HEK293T (cell line): ENCODE results near the gene FNBP1L.

Experiments
- CTCF ChIA-PET: fragments of 350-600 bp; formaldehyde crosslinking; extraction: SDS; loops from one replicate; lab custom pipeline; 2021; ENCODE audit warnings: antibody characterized with exemption, inconsistent platforms; lab: Yijun Ruan, JAX
- POLR2A ChIA-PET: fragments of 350-600 bp; formaldehyde crosslinking; extraction: SDS; loops from one replicate; lab custom pipeline; 2020; ENCODE audit warnings: antibody characterized with exemption, inconsistent platforms; lab: Yijun Ruan, JAX
- DNase-seq: peaks from one replicate; pipeline ENCODE4 v3.0.0; 2012; ENCODE audit warnings: mixed read lengths; ENCODE audit errors: extremely low spot score
- ARNT ChIP-seq: fragments of 450-650 bp; IDR thresholded peaks from 2 replicates; pipeline ENCODE4 v1.6.1; 2017; ENCODE audit warnings: mild to moderate bottlenecking
- BHLHE40 ChIP-seq: fragments of 450-650 bp; IDR thresholded peaks from 2 replicates; pipeline ENCODE4 v1.6.1; 2016; ENCODE audit warnings: mild to moderate bottlenecking, moderate library complexity, borderline replicate concordance
- CTBP1 ChIP-seq: fragments of 450-650 bp; IDR thresholded peaks from 2 replicates; pipeline ENCODE4 v1.6.1; 2016; ENCODE audit warnings: borderline replicate concordance
- ELF4 ChIP-seq: fragments of 450-650 bp; IDR thresholded peaks from 2 replicates; pipeline ENCODE4 v1.6.1; 2017; ENCODE audit warnings: antibody characterized with exemption
- FOXA1 ChIP-seq: fragments of 450-650 bp; IDR thresholded peaks from 2 replicates; pipeline ENCODE4 v1.6.1; 2016; ENCODE audit warnings: mild to moderate bottlenecking
- FOXK2 ChIP-seq: fragments of 450-650 bp; IDR thresholded peaks from 2 replicates; pipeline ENCODE4 v1.6.1; 2016; ENCODE audit warnings: mild to moderate bottlenecking
- FOXM1 ChIP-seq: fragments of 450-650 bp; IDR thresholded peaks from 2 replicates; pipeline ENCODE4 v1.6.1; 2017; ENCODE audit warnings: mild to moderate bottlenecking, borderline replicate concordance
- HDGF ChIP-seq: fragments of 450-650 bp; IDR thresholded peaks from 2 replicates; pipeline ENCODE4 v1.6.1; 2017; ENCODE audit warnings: antibody characterized with exemption, borderline replicate concordance
- L3MBTL2 ChIP-seq: fragments of 450-650 bp; conservative IDR thresholded peaks from 2 replicates; pipeline ENCODE4 v1.6.1; 2016; ENCODE audit warnings: mild to moderate bottlenecking
- LEF1 ChIP-seq: fragments of 450-650 bp; IDR thresholded peaks from 2 replicates; pipeline ENCODE4 v1.6.1; 2017; ENCODE audit warnings: mild to moderate bottlenecking, borderline replicate concordance
- NFRKB ChIP-seq: fragments of 450-650 bp; IDR thresholded peaks from 2 replicates; pipeline ENCODE4 v1.6.1; 2016; ENCODE audit warnings: mild to moderate bottlenecking, moderate library complexity
- PKNOX1 ChIP-seq: fragments of 450-650 bp; IDR thresholded peaks from 2 replicates; pipeline ENCODE4 v1.6.1; 2016
- SP1 ChIP-seq: fragments of 450-650 bp; IDR thresholded peaks from 2 replicates; pipeline ENCODE4 v1.6.1; 2017
- SUZ12 ChIP-seq: fragments of 450-650 bp; IDR thresholded peaks from 2 replicates; pipeline ENCODE4 v1.6.1; 2016; ENCODE audit warnings: mild to moderate bottlenecking
- TARDBP ChIP-seq: fragments of 450-650 bp; IDR thresholded peaks from 2 replicates; pipeline ENCODE4 v1.6.1; 2016
- ZNF384 ChIP-seq: fragments of 450-650 bp; IDR thresholded peaks from 2 replicates; pipeline ENCODE4 v1.6.1; 2016

Gene FNBP1L

GRCh38 chr1:93565496-93566206, 117.7 kb downstream of the FNBP1L start:
- ChIA-PET POLR2A (no interaction called here), CTCF (no interaction called here)
- DNase-seq, result no peak
- TF ChIP-seq LEF1 (no peak), FOXM1 (no peak), ZNF384 (no peak), SUZ12 (no peak), SP1 (no peak), HDGF (no peak), NFRKB (no peak), PKNOX1 (no peak), TARDBP (no peak), FOXA1 (no peak), BHLHE40 (no peak), ARNT (no peak), FOXK2 (no peak), CTBP1 (no peak), L3MBTL2 (no peak)

GRCh38 chr1:93566227-93566626, 118.3 kb downstream of the FNBP1L start:
- CTCF ChIA-PET, result interaction anchor here (0.6 kb wide), 1 partner anchor 19 kb away, joined by 3 read pairs; no protein-coding TSS in a partner anchor
- TF ChIP-seq BHLHE40 (no peak), FOXM1 (no peak), SUZ12 (no peak), PKNOX1 (no peak), L3MBTL2 (no peak)
- POLR2A ChIA-PET, result no interaction called here
- DNase-seq, result no peak

GRCh38 chr1:93567255-93567918, 119.5 kb downstream of the FNBP1L start:
- TF ChIP-seq ARNT (no peak), SP1 (no peak), HDGF (no peak)
- DNase-seq, result no peak
- POLR2A ChIA-PET, result no interaction called here
- CTCF ChIA-PET, result no interaction called here

- DNase-seq, result no peak
- TF ChIP-seq FOXM1 (no peak), TARDBP (no peak), NFRKB (no peak), ARNT (no peak), HDGF (no peak), CTBP1 (no peak), FOXK2 (no peak), FOXA1 (no peak), PKNOX1 (no peak)
- CTCF ChIA-PET, result no interaction called here
Measured at GRCh38 chr1:93569489-93569888, 121.6 kb downstream of the FNBP1L start.

GRCh38 chr1:93571623-93572310, 123.8 kb downstream of the FNBP1L start:
- CTCF ChIA-PET, result no interaction called here
- POLR2A ChIA-PET, result no interaction called here
- no peak for DNase-seq
- TF ChIP-seq FOXA1 (no peak), SUZ12 (no peak), ELF4 (no peak), L3MBTL2 (no peak), CTBP1 (no peak), ZNF384 (no peak), ARNT (no peak), BHLHE40 (no peak), LEF1 (no peak), NFRKB (no peak), FOXM1 (no peak), HDGF (no peak), PKNOX1 (no peak)

More at GRCh38 chr1:93569489-93569888, 121.6 kb downstream of the FNBP1L start:
- POLR2A ChIA-PET, result no interaction called here
